Suprapubic skin (tissue), 4 donors: Measurements from ENCODE around the gene CD109.

Experiments
- EP300 ChIP-seq: sonication (generic); formaldehyde crosslinking; IDR thresholded peaks from one replicate; pipeline ENCODE4 v1.6.1; 2017; ENCODE audit warnings: antibody characterized with exemption
- POLR2A ChIP-seq, 2 donors: fragments of 450-650 bp; IDR thresholded peaks; one replicate each; pipeline ENCODE4 v1.6.1; 2017; ENCODE audit warnings: antibody characterized with exemption in 2 of 2, mild to moderate bottlenecking in 2 of 2, moderate library complexity in 2 of 2
- POLR2AphosphoS5 ChIP-seq, 3 donors: sonication (generic); formaldehyde crosslinking; IDR thresholded peaks; one replicate each; pipeline ENCODE4 v1.6.1; 2017; ENCODE audit warnings: antibody characterized with exemption in 3 of 3

GRCh38 chr6:73702444-73702843 is 6.4 kb downstream of the CD109 start:
- TF ChIP-seq POLR2A (IDR thresholded peaks at IDR 0.05) (no peak), POLR2AphosphoS5 (IDR thresholded peaks at IDR 0.05) (no peak), EP300 (no peak)
